Measurements from ENCODE around the gene F2RL2.

- TF ChIP-seq SUZ12 (IDR thresholded peaks at IDR 0.05): no peak
- TF ChIP-seq ZNF384 (IDR thresholded peaks at IDR 0.05): no peak
- TF ChIP-seq SP1 (IDR thresholded peaks at IDR 0.05): no peak
- no peak for TF ChIP-seq FOXK2 (IDR thresholded peaks at IDR 0.05)
- TF ChIP-seq FOXM1 (IDR thresholded peaks at IDR 0.05; ENCODE audit: borderline replicate concordance): 0 out of 2 replicates have a peak, but pooled peaks have one; percentile 42
Observed at GRCh38 chr5:76615759-76616158, 7.4 kb downstream of the F2RL2 start.
